ENCODE measurements around the gene DLGAP1. TPM values are rescaled to one million over a fixed set of nuclear protein-coding genes. Genes with fewer than 3 reads are reported as not detected.

DLGAP1 gene
- total and polyA plus RNA-seq, 2 of the 4 experiments (the other 2 are of a cell fraction): under 0.01 to 0.09 TPM

DNA sequence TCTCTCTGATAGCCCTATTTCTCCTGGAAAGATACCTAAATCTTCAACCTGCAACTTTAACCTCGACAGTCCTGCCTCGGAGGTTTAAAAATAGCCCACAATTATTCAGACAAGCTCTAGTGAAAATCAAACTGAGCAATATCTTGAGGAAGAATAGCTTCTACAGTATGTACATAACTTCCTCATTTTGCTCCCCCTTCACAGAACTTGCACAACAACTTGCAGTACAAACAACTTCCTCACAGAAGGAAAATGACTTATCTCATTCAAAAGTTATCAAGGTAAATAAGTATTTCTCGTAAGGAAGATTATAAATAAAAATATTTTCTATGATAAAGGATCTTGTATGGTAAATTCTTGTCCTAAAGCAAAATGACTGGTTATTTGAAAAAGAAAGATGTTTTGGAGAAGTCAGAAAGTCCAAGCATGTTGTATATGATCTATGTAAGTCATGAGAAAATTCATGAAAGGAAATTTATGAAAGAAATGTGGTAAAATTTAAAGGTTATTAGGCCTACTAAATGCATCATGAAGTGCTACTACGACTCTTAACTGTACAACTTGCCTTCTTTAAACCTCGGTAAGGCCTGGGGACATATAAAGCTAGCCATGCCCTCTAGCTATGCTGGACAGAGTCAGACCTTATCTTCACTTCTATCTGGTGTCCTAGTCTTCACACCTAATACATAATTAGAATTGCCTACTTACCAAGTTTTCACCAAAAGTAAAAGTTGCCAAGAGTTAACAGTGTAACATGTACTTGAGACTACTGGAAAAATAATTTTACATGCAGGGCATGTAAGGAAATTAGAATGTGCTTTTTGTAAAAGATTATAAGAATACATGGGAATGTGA is 394.5 kb downstream of the DLGAP1 start:
- no peak for ATAC-seq (ENCODE audit: low read depth)
- intact Hi-C loops (cut with micrococcal nuclease): no loop called here
- BruUV-seq (replicated peaks): no TSS peak

More for the DNA sequence above, 394.5 kb downstream of the DLGAP1 start:
- H4K91ac ChIP-seq (ENCODE audit: insufficient read depth, low read depth, low read length): no peak overlapping the region
- no peak overlapping the region for H4K5ac ChIP-seq (ENCODE audit: low read depth, low read length)
- TF ChIP-seq MAZ (IDR thresholded peaks at IDR 0.05; ENCODE audit: borderline replicate concordance, low read depth, low read length) (no peak), CHD1 (IDR thresholded peaks at IDR 0.05; ENCODE audit: low read depth, low read length) (no peak), RAD21 (IDR thresholded peaks at IDR 0.05; ENCODE audit: low read length) (no peak), RCOR1 (IDR thresholded peaks at IDR 0.05; ENCODE audit: insufficient replicate concordance, low read length) (no peak), POLR2A (IDR thresholded peaks at IDR 0.05; ENCODE audit: low read depth, low read length) (no peak), MXI1 (IDR thresholded peaks at IDR 0.05; ENCODE audit: borderline replicate concordance, low read depth, low read length) (no peak)
- ChIA-PET POLR2A (ENCODE audit: unreplicated experiment) (no interaction called here), CTCF (no interaction called here)
- no peak overlapping the region for H2BK5ac ChIP-seq (ENCODE audit: low read depth, low read length, poor library complexity, severe bottlenecking)
- WGBS, 2 experiments (ENCODE audit: extremely low coverage in 2 of 2, insufficient read length in 1 of 2): 0% methylated on average over 1 of the region's 5 CpGs; no CpG with 5 or more reads in 1 of the 2 experiments
- no peak overlapping the region for H3K4me2 ChIP-seq (ENCODE audit: low read depth, low read length)
- H2AK9ac ChIP-seq (replicated peaks; ENCODE audit: low read depth, low read length, poor library complexity): no peak overlapping the region
- no peak overlapping the region for H3K14ac ChIP-seq (replicated peaks; ENCODE audit: low read depth, low read length)
- dilution Hi-C loops (cut with HindIII; ENCODE audit: low sequenced_read_pairs, unreplicated experiment): no loop called here
- DNase-seq: no peak
- no peak overlapping the region for H3K27ac ChIP-seq (ENCODE audit: insufficient read depth, low read length)
- no peaks in the 10 kb centered on the region for H4K20me1 ChIP-seq (ENCODE audit: insufficient read depth, low read length)
- in situ Hi-C loops (cut with MboI; ENCODE audit: low sequenced_read_pairs): no loop called here
- H3K23ac ChIP-seq (ENCODE audit: low read depth, low read length): no peak overlapping the region
- H2BK20ac ChIP-seq (ENCODE audit: low read depth, low read length): no peak overlapping the region
- H3K4me3 ChIP-seq (ENCODE audit: insufficient read depth, low read depth, low read length): no peak overlapping the region
- H3K4me1 ChIP-seq (ENCODE audit: control insufficient read depth, insufficient read depth, low read length): no peaks in the 10 kb centered on the region
- peaks cover 10% of the 10 kb centered on the region; the same call in 1 of the 2 replicates for H3K9me3 ChIP-seq (ENCODE audit: control insufficient read depth, insufficient read depth, low read length)
- H3K36me3 ChIP-seq (ENCODE audit: control insufficient read depth, insufficient read depth, low read length): no peaks in the 10 kb centered on the region
- no peaks in the 10 kb centered on the region for H3K9me1 ChIP-seq (ENCODE audit: insufficient read depth, low read length)
- H3K9ac ChIP-seq (ENCODE audit: low read depth, low read length): no peak overlapping the region
- no peak overlapping the region for H3K18ac ChIP-seq (ENCODE audit: low read depth, low read length)
- H2BK15ac ChIP-seq (ENCODE audit: low read depth, low read length): no peak overlapping the region
- H3K79me1 ChIP-seq (ENCODE audit: low read depth in 1 of 2, low read length in 2 of 2): no peaks in the 10 kb centered on the region
- no peak overlapping the region for H2AFZ ChIP-seq (replicated peaks; ENCODE audit: low read length, poor library complexity)
- no peaks in the 10 kb centered on the region for H3K27me3 ChIP-seq (ENCODE audit: control insufficient read depth, insufficient read depth, low read length)
- no peak overlapping the region for H3K4ac ChIP-seq (ENCODE audit: low read depth, low read length)
- no peak overlapping the region for H4K8ac ChIP-seq (ENCODE audit: low read depth in 2 of 2, low read length in 2 of 2)
- no peak overlapping the region for H2BK120ac ChIP-seq (ENCODE audit: low read depth, low read length)
- no peak overlapping the region for H2AK5ac ChIP-seq (ENCODE audit: low read depth, low read length)
- no peak overlapping the region for H3K56ac ChIP-seq (ENCODE audit: extremely low read depth, insufficient read depth, low read length)
